Stimulated activated CD4-positive, alpha-beta T cell treated with anti-CD3 and anti-CD28 coated beads, Interleukin-4, amount 100 ng/mL, for 1 hour (primary cell): Measurements from ENCODE around the gene MIS12.

Experiments
- DNase-seq: peaks from one replicate; pipeline ENCODE4 v3.0.0-alpha.2; 2020

MIS12 gene

DNA sequence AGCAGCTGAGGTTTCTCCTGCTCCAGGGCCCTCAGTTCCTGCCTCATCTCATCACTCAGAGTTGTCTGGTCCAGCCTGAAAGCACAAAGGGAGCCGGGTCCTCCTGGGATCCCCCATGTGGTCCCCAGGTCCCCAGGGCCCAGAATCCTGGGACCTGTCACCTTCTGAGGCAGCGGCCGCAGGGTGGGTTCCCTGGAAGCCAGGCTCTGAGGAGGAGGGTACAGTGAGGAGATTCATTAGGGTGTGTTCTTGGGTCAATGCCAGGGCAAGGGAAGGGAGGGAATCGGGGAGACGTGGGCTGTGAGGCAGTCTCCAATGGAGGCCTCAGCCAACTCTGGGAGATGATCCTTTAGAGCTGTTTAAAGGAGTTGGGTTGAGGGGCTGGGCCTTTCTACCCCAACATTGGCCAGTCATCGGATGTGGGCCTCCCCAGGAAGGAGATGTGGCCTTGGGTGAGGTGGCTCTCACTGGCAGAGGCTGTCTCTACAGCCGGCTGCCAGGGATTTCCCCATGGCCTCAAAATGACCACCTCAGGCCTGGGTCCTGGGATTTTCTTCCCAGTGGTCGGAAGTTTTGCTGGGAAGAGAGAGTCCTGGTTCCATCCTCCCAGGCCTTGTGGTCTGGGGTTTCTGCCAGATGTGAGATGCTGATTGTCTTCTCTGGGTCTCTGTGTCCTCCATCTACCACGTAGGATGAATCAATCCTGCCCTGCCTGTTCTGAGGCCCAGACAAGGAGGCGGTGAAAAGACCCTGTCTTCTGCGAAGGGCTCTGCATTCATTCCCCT is 50.7 kb downstream of the MIS12 start:
- DNase-seq: no peak

GRCh38 chr17:5539286-5539685 is 52.9 kb downstream of the MIS12 start:
- no peak for DNase-seq

GRCh38 chr17:5540321-5540720 is 54.0 kb downstream of the MIS12 start:
- DNase-seq: no peak
